GM23338 (cell line): Measurements from ENCODE around the gene ZGRF1. TPM values are rescaled to one million over a fixed set of nuclear protein-coding genes. Genes with fewer than 3 reads are reported as not detected.

ENCODE experiments used
- ATAC-seq: fragments of 200-7000 bp; cut with Tn5 transposase; 3 replicates; pipeline ENCODE4 v1.9.1; 2020
- DNase-seq: peaks from one replicate; pipeline ENCODE4 v3.0.0-alpha.2; 2015; ENCODE audit warnings: low spot score
- H2AFZ ChIP-seq: fragments of 200-600 bp; sonication (generic); 2 replicates; pipeline ENCODE4 v1.8.0; 2016; ENCODE audit warnings: antibody characterized with exemption, mild to moderate bottlenecking, moderate library complexity
- H3F3A ChIP-seq: fragments of 200-600 bp; sonication (generic); replicated peaks from 2 replicates; pipeline ENCODE4 v1.8.0; 2017; ENCODE audit warnings: antibody characterized with exemption, mixed run types, low read depth
- H3K27ac ChIP-seq: fragments of 200-600 bp; sonication (generic); 2 replicates; pipeline ENCODE4 v1.6.1; 2016; ENCODE audit warnings: low read depth
- H3K27me3 ChIP-seq: fragments of 200-600 bp; sonication (generic); 2 replicates; pipeline ENCODE4 v1.8.0; 2016; ENCODE audit warnings: mild to moderate bottlenecking, mixed run types, moderate library complexity; ENCODE audit not compliant: insufficient read depth
- H3K36me3 ChIP-seq: fragments of 200-600 bp; sonication (generic); 2 replicates; pipeline ENCODE4 v1.8.0; 2016; ENCODE audit warnings: mild to moderate bottlenecking; ENCODE audit not compliant: insufficient read depth
- H3K4me1 ChIP-seq: fragments of 200-600 bp; sonication (generic); 2 replicates; pipeline ENCODE4 v1.8.0; 2016; ENCODE audit warnings: mild to moderate bottlenecking, moderate library complexity; ENCODE audit not compliant: insufficient read depth
- H3K4me2 ChIP-seq: fragments of 200-600 bp; sonication (generic); 2 replicates; pipeline ENCODE4 v1.7.1; 2017; ENCODE audit warnings: mixed run types
- H3K4me3 ChIP-seq: fragments of 200-600 bp; sonication (generic); 2 replicates; pipeline ENCODE4 v1.6.1; 2016; ENCODE audit warnings: mixed run types
- H3K79me2 ChIP-seq: fragments of 200-600 bp; sonication (generic); replicated peaks from 2 replicates; pipeline ENCODE4 v1.8.0; 2017; ENCODE audit warnings: mild to moderate bottlenecking; ENCODE audit not compliant: insufficient read depth
- H3K9me2 ChIP-seq: fragments of 200-600 bp; sonication (generic); 2 replicates; pipeline ENCODE4 v1.8.0; 2017; ENCODE audit not compliant: insufficient read depth
- H4K20me1 ChIP-seq: fragments of 200-600 bp; sonication (generic); replicated peaks from 2 replicates; pipeline ENCODE4 v1.8.0; 2017; ENCODE audit warnings: mild to moderate bottlenecking; ENCODE audit not compliant: insufficient read depth
- H3K27ac Mint-ChIP-seq: 2 replicates; pipeline ENCODE4 v1.8.0; 2020; ENCODE audit warnings: inconsistent platforms, mild to moderate bottlenecking, moderate library complexity, mixed read lengths
- H3K27me3 Mint-ChIP-seq: 3 replicates; pipeline ENCODE4 v1.8.0; 2022; ENCODE audit warnings: low read depth, mild to moderate bottlenecking, moderate library complexity, mixed read lengths, inconsistent platforms; ENCODE audit not compliant: insufficient read depth, poor library complexity
- H3K36me3 Mint-ChIP-seq: 3 replicates; pipeline ENCODE4 v1.8.0; 2021; ENCODE audit warnings: low read depth, mild to moderate bottlenecking, inconsistent platforms, moderate library complexity, mixed read lengths
- H3K4me1 Mint-ChIP-seq: 3 replicates; pipeline ENCODE4 v1.8.0; 2020; ENCODE audit warnings: mild to moderate bottlenecking, inconsistent platforms, mixed read lengths
- H3K4me3 Mint-ChIP-seq: 3 replicates; pipeline ENCODE4 v1.8.0; 2021; ENCODE audit warnings: moderate library complexity, mild to moderate bottlenecking, inconsistent platforms, mixed read lengths
- H3K9me3 Mint-ChIP-seq: 3 replicates; pipeline ENCODE4 v1.8.0; 2020; ENCODE audit warnings: moderate library complexity, mild to moderate bottlenecking, inconsistent platforms, mixed read lengths
- CREB1 ChIP-seq: fragments of 250-450 bp; sonication (Bioruptor Pico); IDR thresholded peaks from 2 replicates; pipeline ENCODE4 v1.5.0; 2020; ENCODE audit warnings: low read depth, mild to moderate bottlenecking, moderate library complexity
- CTCF ChIP-seq, 2 experiments: fragments of 200-600 bp in 1 of 2; sonication (generic) in 1 of 2; conservative IDR thresholded peaks; 2 replicates each; pipeline versions ENCODE4 v1.5.1 to v1.6.1; 2016 to 2017; ENCODE audit warnings: antibody characterized with exemption in 2 of 2, low read depth in 2 of 2, mild to moderate bottlenecking in 2 of 2, moderate library complexity in 1 of 2
- ETS1 ChIP-seq: IDR thresholded peaks from 2 replicates; pipeline ENCODE4 v1.6.1; 2016; ENCODE audit warnings: antibody characterized with exemption
- EZH2 ChIP-seq: fragments of 200-600 bp; sonication (generic); IDR thresholded peaks from one replicate; pipeline ENCODE4 v1.8.0; 2017; ENCODE audit warnings: antibody characterized with exemption, mild to moderate bottlenecking, low read depth; ENCODE audit not compliant: unreplicated experiment
- EZH2phosphoT487 ChIP-seq: fragments of 200-600 bp; sonication (generic); IDR thresholded peaks from one replicate; pipeline ENCODE4 v1.8.1; 2018; ENCODE audit warnings: antibody characterized with exemption; ENCODE audit not compliant: unreplicated experiment
- JUNB ChIP-seq: IDR thresholded peaks from one replicate; pipeline ENCODE4 v1.6.1; 2016; ENCODE audit warnings: antibody characterized with exemption; ENCODE audit not compliant: unreplicated experiment
- NANOG ChIP-seq: IDR thresholded peaks from 2 replicates; pipeline ENCODE4 v1.6.1; 2016; ENCODE audit warnings: antibody characterized with exemption, borderline replicate concordance
- POLR2AphosphoS5 ChIP-seq: IDR thresholded peaks from 2 replicates; pipeline ENCODE4 v1.6.1; 2016; ENCODE audit warnings: antibody characterized with exemption, low read depth
- REST ChIP-seq: IDR thresholded peaks from one replicate; pipeline ENCODE4 v1.6.1; 2018; ENCODE audit warnings: antibody characterized with exemption; ENCODE audit not compliant: unreplicated experiment
- STAT1 ChIP-seq: IDR thresholded peaks from one replicate; pipeline ENCODE4 v1.6.1; 2016; ENCODE audit warnings: antibody characterized with exemption; ENCODE audit not compliant: unreplicated experiment
- ZNF114 ChIP-seq: fragments of 250-450 bp; sonication (Bioruptor Pico); IDR thresholded peaks from 2 replicates; pipeline ENCODE4 v1.5.0; 2020; ENCODE audit warnings: mild to moderate bottlenecking, moderate library complexity
- ZNF331 ChIP-seq: fragments of 250-450 bp; sonication (Bioruptor Pico); IDR thresholded peaks from 2 replicates; pipeline ENCODE4 v1.5.0; 2020; ENCODE audit warnings: low read depth, mild to moderate bottlenecking, moderate library complexity
- ZNF462 ChIP-seq: fragments of 250-450 bp; sonication (Bioruptor Pico); IDR thresholded peaks from 2 replicates; pipeline ENCODE4 v1.5.0; 2020; ENCODE audit warnings: mild to moderate bottlenecking, moderate library complexity
- polyA plus RNA-seq: library from polyadenylated mRNA; unstranded; fragments of >200 nt; fragmentation: Nextera tagmentation; extraction: Ambion mirVana; gene quantifications from 2 replicates; pipeline ENCODE4 v1.2.1, GENCODE V29; 2016
- total RNA-seq: library from RNA; depleted of rRNA; stranded (reverse); fragments of >200 nt; shearing (Covaris generic); gene quantifications from 2 replicates; pipeline ENCODE4 v1.2.3, GENCODE V29; 2014

ZGRF1 gene
- total and polyA plus RNA-seq, 2 experiments from 2014 or later, result 41.7 to 62.6 TPM

- Histone ChIP-seq H2AFZ (no peak overlapping the region), H3K27ac (no peak overlapping the region), H3K36me3 (no peaks in the 10 kb centered on the region), H3K27me3 (no peaks in the 10 kb centered on the region), H3K4me1 (peaks cover 5% of the 10 kb centered on the region; the same call in 1 of the 2 replicates), H4K20me1 (no peaks in the 10 kb centered on the region), H3K4me3 (no peak overlapping the region), H3K79me2 (no peaks in the 10 kb centered on the region), H3K4me2 (no peak overlapping the region), H3K9me2 (no peaks in the 10 kb centered on the region), H3F3A (no peaks in the 10 kb centered on the region; the same call in 1 of the 2 replicates)
- no peak for DNase-seq
- Mint-ChIP-seq H3K27ac (no peak overlapping the region), H3K9me3 (no peaks in the 10 kb centered on the region), H3K27me3 (peaks cover 6% of the 10 kb centered on the region), H3K36me3 (peaks cover 19% of the 10 kb centered on the region), H3K4me3 (no peak overlapping the region), H3K4me1 (peaks cover 3% of the 10 kb centered on the region; the same call in 1 of the 3 replicates)
- TF ChIP-seq EZH2 (no peak), STAT1 (no peak), EZH2phosphoT487 (no peak), ZNF114 (CRISPR knock-in tag) (no peak), ETS1 (no peak), JUNB (no peak), REST (no peak), ZNF462 (CRISPR knock-in tag) (no peak), POLR2AphosphoS5 (no peak), CREB1 (no peak), NANOG (no peak), ZNF331 (CRISPR knock-in tag) (no peak), CTCF (conservative IDR thresholded peaks at IDR 0.05; ENCODE audit: low read depth in 2 of 2) (no peak)
- ATAC-seq, result no peak
Observed at GRCh38 chr4:112592717-112593116, 44.0 kb downstream of the ZGRF1 start.
